D341Med (cell line): ENCODE results near the gene VN1R2.
"Not testable (repeated sequence)": the region's sequence is repeated elsewhere in the genome, so short reads cannot be mapped to it uniquely, and the experiment has no call there.

ENCODE experiments used
- DNase-seq: peaks from one replicate; pipeline ENCODE4 v3.0.0; 2012; ENCODE audit warnings: low spot score

VN1R2 gene, protein sequence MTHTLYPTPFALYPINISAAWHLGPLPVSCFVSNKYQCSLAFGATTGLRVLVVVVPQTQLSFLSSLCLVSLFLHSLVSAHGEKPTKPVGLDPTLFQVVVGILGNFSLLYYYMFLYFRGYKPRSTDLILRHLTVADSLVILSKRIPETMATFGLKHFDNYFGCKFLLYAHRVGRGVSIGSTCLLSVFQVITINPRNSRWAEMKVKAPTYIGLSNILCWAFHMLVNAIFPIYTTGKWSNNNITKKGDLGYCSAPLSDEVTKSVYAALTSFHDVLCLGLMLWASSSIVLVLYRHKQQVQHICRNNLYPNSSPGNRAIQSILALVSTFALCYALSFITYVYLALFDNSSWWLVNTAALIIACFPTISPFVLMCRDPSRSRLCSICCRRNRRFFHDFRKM

DNA sequence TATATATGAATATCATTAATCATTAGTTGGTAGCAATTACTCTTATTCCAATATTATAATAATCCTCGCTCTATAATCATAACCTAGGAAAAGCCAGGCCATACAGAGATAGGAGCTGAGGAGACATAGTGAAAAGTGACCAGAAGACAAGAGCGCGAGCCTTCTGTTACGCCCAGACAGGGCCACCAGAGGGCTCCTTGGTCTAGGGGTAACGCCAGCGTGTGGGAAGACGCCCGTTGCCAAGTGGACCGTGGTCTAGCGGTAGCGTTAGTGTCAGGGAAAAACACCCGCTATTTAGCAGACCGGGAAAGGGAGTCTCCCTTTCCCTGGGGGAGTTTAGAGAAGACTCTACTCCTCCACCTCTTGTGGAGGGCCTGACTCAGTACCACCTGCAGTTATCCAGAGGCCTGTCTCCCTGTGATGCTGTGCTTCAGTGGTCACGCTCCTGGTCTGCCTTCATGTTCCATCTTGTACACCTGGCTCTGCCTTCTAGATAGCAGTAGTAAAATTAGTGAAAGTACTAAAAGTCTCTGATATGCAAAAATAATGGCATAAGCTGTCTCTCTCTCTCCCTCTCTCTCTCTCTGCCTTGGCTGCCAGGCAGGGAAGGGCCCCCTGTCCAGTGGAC is at the start of gene VN1R2:
Gene VN1R2 (plus strand): TSS at position 578 of the 628 bp plus-strand sequence. CDS start 84 bp downstream, outside the sequence.
- DNase-seq, result not testable (repeated sequence)

DNA sequence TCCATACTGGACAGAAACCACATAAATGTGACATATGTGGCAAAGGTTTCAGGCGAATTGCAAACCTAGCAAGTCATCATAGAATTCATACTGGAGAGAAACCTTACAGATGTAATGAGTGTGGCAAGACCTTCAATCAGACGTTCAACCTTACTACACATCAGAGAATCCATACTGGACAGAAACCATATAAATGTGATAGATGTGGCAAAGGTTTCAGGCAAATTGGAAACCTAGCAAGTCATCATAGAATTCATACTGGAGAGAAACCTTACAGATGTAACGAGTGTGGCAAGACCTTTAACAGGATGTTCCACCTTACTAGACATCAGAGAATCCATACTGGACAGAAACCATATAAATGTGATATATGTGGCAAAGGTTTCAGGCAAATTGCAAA is 46.5 kb upstream of the VN1R2 start:
- not testable (repeated sequence) for DNase-seq

DNA sequence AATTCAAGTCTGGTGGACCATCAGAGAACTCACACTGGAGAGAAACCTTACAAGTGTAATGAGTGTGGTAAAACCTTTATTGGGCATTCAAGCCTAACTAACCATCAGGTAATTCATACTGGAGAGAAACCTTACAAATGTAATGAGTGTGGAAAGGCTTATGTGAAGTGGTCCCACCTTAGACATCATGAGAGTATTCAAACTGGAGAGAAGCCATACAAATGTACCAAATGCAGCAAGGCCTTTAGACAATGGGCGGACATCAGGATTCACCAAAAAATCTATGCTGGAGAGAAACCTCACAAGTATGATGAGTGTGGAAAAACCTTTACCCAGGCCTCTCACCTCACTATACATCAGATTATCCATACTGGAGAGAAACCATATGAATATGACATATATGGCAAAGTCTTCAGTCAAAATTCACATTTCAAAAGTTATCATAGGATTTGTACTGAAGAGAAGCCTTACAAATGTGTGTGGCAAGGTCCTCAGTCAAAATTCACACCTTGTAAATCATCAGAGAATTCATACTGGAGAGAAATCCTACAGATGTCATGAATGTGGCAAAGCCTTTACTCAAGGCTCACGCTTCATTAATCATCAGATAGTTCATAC is 45.3 kb upstream of the VN1R2 start:
- no peak for DNase-seq

DNA sequence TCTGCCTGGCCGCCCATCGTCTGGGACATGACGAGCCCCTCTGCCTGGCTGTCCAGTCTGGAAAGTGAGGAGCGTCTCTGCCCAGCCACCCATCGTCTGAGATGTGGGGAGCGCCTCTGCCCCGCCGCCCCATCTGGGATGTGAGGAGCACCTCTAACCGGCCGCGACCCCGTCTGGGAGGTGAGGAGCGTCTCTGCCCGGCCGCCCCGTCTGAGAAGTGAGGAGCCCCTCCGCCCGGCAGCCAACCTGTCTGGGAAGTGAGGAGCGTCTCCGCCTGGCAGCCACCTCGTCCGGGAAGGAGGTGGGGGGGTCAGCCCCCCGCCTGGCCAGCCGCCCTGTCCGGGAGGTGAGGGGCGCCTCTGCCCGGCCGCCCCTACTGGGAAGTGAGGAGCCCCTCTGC is 35.4 kb upstream of the VN1R2 start:
- DNase-seq, result not testable (repeated sequence)

DNA sequence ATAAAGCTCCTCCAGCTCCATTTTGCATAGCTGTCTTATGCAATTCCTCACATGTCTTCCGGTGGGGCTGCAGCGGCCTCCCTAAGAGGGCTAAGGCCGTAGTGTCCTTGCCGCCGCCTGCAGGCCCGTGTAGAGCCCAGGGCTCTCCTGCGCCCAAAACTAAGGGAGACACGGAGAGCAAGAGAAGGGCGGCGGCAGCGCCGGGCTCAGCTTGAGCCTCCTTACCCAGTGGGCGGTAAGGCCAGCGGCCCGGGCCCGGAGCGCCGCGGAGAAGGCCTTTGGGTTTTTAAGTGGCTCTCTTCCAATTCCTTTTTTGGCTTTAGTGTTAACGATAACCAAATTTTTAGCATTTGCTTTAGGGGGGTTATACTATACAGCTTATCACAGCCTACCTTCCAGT is 33.5 kb upstream of the VN1R2 start:
- DNase-seq, result no peak

DNA sequence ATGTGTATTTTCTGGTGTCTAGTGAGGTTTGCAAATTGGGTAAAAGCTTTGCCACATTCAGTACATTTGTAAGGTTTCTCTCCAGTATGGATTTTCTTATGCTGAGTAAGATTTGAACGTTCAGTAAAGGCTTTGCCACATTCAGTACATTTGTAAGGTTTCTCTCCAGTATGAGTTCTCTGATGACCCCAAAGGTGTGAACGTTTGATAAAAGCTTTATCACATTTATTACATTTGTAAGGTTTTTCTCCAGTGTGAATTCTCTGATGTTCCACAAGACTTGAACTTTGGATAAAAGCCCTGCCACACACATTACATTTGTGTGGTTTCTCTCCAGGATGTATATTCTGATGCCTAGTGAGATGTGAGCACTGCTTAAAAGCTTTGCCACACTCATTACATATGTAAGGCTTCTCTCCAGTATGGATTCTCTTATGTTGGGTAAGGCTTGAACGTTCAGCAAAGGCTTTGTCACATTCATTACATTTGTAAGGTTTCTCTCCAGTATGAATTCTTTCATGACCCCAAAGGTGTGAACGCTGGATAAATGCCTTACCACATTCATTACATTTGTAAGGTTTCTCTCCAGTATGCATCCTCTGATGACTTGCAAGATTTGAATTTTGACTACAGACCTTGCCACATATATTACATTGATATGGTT is 20.8 kb upstream of the VN1R2 start:
- no peak for DNase-seq

DNA sequence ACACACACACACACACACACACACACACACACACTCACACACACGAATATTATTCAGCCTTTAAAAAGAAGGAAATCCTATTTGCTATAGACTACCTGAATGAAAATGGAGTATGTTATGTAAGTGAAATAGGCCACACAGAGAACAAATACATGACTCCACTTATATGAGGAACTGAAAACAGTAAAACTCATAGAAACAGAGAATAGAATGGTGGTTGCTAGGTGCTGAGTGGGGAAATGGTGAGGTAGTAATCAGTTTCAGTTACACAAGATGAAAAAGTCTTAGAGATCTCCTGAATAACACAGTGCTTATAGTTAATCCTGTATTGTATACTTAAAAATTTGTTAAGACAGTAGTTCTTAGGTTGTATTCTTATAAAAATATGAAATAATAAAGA is 11.6 kb upstream of the VN1R2 start:
- no peak for DNase-seq

DNA sequence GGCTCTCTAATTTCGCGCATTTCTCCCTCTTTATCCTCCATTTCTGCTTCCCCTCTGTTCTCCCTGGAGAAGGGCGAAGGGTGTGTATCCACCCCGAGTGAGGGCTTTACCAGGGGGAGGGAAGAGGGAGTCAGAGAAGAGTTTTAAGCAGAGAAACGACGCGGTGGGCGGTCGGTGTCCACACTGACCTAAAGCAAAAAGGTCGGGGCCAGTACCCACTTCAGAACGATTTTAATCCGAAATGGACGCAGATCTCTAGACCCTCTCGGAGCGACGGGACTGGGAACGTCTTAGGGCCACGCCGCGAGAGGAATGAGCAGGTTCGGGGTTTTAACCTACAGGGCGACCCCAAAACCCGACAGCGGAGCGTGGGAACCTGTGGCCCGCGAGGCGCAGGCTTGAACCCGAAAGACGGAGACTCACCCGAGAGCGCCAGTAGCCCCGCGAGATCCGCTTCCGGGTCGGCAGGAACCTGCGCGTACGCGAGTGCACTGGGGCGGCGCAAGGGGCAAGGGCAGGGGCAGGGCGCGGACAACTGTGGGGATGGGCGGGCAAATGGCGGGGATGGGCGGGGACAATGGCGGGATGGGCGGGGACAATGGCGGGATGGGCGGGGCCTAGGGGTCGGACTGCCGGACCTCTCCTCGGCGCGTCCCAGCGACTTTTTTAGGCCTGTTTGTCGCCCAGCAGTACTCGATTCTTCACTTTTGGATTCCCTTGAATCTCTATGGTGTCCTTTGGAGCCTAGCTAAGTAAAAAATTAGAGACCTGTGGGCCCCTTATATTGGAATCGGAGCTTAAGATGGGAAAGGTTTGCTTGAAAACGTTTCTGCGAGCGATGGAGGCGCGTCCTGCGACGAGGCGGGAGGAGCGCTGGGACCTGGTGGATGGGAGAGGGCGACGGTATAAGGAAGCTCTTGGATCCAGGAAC is 3.4 kb upstream of the VN1R2 start, which contains the start of gene ZNF677:
Gene ZNF677 (minus strand): TSS at position 463 of the 931 bp plus-strand sequence. CDS start 3,323 bp downstream, outside the sequence.
- peak; percentile 93 for DNase-seq

DNA sequence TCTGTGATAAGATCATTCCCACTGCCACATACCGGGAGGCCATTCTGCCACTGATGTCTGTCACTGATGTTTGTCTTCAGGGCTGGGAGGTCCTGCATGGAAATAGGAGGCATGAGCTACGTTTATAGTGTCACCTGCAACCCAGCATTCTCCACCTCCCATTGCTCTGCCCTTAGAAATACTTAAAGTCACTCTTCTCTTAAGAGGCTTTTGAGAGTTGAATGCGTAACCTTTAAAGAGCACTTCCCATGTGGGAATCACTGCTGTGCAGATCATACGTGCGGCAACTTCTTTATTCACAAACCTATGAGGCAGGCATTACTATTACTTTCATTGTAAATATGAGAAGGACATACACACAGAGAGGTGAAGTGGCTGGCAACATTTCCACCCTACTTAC is 9.5 kb downstream of the VN1R2 start, which contains the start of gene VN1R4:
Gene VN1R4 (minus strand): TSS at position 101 of the 400 bp plus-strand sequence. CDS start 58 bp downstream, at position 43.
- DNase-seq, result not testable (repeated sequence)

DNA sequence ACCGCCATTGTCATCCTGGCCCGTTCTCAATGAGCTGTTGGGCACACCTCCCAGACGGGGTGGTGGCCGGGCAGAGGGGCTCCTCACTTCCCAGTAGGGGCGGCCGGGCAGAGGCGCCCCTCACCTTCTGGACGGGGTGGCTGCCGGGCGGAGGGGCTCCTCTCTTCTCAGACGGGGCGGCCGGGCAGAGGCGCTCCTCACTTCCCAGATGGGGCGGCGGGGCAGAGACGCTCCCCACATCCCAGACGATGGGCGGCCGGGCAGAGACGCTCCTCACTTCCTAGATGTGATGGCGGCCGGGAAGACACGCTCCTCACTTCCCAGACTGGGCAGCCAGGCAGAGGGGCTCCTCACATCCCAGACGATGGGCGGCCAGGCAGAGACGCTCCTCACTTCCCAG is 11.8 kb downstream of the VN1R2 start:
- not testable (repeated sequence) for DNase-seq

DNA sequence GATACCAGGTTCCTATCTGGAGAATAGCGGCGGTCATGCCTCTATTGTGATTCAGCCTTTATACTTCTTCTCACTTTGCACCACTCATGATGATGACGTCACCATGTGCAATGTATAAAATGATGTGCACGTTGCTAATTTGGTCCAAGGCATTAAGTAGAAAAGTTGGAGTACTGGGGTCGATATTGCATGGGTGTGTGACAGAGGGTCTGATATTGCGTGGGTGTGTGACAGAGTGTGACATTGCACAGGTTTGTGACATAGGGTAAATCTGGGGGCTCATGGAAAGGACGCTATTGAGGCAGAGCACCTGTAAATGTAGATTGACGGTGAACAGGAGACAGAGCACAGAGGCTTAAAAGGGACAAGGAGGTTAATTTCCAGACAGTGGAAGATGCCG is 14.0 kb downstream of the VN1R2 start:
- no peak for DNase-seq

DNA sequence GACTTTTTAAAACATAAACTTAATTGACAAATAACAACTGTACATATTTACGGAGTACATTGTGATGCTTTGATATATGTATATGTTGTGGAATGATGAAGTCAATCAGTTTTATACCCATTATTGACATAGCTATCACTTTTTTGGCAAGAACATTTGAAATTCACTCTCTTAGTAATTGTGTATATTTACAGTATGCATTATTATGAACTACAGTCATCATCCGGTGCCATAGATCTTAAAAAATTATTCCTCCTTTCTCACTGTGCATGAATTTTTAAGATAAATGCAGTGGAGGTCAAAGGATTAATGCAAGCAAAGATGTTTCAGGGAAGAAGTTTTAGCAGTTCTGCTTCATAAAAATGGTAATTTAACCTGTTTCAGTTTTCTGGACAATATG is 17.4 kb downstream of the VN1R2 start:
- DNase-seq, result no peak

DNA sequence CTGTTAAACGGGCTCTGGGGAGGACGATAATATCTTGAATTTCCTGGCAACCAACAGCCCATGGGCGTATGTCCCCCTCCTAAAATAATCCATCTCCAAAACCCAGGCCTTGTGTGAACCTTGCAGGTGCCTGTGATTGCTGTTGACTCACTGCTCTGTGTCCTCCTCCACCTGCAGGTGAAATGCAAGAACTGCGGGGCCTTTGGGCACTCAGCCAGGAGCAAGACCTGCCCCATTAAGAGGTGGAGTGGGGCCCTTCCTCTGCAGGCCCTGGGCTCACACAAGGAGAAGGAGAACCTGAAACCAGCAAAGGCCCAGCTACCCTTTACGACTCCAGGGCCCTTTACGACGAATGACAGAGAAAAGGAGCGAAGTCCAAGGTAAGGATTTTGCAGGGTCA is 23.9 kb downstream of the VN1R2 start:
- DNase-seq, result not testable (repeated sequence)

DNA sequence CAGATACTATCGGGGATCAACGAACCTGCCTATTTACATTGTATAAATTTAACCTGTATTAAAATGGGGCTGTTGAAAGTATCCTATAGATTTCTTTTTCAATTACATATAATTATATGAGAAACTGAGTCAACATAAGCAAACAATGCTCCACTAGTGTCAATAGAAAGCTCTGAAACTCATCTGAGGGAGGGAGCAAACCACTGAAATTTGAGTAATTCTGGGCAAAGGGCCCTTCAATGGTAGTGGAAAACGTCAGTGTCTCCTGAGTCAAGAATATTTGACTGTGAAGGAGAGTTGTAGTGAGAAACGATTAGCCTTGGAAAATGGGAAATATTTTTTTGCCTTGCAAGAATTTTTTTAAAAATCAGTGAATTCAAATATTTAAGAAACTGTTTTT is 27.0 kb downstream of the VN1R2 start:
- DNase-seq, result no peak

DNA sequence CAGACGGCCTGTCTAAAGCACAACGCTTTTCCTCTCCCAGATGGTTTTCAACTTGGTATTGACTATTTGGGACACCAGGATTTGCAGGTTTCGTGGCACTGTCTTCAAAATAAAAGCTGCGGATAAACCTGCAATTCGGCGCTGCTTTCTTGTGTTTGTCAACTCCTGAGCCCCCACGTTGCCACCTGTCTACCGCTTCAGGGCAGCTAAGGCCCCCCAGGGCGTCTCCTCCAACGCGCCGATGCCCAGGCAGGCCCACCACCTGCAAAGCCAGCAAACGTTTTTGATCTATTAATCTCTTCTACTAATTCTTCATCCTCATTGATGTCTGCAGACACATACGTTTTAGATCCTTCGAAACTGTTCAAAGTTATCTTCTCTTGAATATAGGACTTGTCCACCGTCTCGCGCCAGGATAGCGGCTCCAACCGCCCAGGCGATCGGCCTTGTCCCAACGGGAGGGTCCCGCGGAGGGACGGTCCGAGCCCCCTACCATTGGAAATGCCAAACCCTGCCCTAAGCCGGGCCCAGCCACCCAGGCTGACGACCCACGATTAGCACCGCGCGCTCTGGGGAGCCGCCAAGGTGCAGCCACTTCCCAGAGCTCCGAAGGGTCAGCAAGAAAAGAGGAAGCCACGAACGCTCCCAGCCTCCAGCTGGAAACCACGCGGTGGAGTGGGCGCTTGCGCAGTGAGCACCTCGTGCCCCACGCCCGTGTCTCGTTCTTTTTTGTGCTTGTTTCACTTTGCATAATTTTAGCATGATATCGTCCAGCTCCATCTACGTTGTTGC is 32.9 kb downstream of the VN1R2 start:
- no peak for DNase-seq

DNA sequence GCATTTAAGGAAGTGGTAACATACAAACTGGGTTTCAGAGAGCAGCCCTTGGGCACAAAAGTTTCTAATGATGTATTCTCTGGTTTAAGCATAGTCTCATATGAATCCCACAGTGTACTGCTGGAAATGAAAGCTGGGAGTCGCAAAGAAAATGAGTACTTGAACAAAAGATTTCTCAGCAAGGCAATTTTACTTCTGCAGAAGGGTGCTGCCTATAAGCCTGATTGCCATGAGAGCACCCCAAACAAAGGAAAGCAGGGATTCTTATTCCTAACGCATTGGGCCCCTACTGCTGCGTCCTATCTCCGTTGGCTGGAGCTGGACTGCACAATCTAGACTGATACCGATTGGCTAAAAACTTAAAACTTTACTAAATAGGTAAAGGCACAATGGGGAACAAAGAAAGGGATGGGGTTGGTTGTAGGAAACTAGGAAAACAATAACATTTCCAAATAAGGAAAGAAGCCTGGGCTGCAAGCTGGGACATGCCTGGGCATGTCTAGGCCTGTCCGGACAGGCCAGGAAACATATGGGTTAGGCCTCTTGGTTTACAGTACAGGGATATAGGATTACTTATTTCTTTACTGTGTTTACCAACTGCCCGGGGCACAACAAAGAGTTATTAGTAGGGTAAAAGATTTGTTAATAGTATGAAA is 36.8 kb downstream of the VN1R2 start:
- DNase-seq, result no peak

DNA sequence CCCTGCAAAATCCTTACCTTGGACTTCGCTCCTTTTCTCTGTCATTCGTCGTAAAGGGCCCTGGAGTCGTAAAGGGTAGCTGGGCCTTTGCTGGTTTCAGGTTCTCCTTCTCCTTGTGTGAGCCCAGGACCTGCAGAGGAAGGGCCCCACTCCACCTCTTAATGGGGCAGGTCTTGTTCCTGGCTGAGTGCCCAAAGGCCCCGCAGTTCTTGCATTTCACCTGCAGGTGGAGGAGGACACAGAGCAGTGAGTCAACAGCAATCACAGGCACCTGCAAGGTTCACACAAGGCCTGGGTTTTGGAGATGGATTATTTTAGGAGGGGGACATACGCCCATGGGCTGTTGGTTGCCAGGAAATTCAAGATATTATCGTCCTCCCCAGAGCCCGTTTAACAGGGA is 43.2 kb downstream of the VN1R2 start:
- DNase-seq, result not testable (repeated sequence)

DNA sequence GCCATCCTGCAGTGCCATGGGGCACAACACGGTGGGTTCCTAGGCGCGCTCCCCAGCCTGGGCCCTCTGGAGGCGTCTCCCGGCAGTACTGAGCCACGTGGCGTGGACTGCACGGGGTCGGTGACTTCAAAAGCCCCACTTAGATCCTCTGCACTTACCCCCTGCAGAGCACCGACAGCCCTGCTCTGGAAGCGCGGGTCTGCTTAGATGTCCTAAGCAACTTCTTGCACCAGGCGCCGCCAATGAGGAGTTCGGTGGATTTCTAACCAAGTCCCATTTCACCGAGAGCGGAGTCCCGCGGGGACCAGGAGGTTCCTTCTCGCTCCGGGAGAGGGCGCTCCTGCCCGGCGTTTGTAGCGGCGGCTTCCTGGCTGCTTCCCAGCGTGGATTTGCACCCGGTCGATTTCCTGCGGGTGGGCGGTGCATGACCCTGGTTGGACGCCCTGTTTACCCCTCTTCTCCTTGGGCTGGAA is 50.3 kb downstream of the VN1R2 start:
- DNase-seq, result peak; percentile 77
